ENCODE data around the gene CFAP57.

Gene CFAP57

GRCh38 chr1:43298055-43298454 lies 125.9 kb downstream of the CFAP57 start:
- no peak for DNase-seq (ENCODE audit: low spot score)

GRCh38 chr1:43299101-43299500 lies 127.0 kb downstream of the CFAP57 start:
- no peak for DNase-seq (ENCODE audit: low spot score)

GRCh38 chr1:43300378-43301094 lies 128.4 kb downstream of the CFAP57 start, which contains the start of gene TIE1:
TIE1 (plus strand) TSS chr1:43300982; CDS start chr1:43301072, 90 bp downstream.
- no peak for DNase-seq (ENCODE audit: low spot score)

GRCh38 chr1:43302201-43302600 lies 130.1 kb downstream of the CFAP57 start:
- no peak for DNase-seq (ENCODE audit: low spot score)

GRCh38 chr1:43302721-43303470 lies 130.8 kb downstream of the CFAP57 start:
- DNase-seq (ENCODE audit: low spot score) = no peak

GRCh38 chr1:43303471-43304313 lies 131.6 kb downstream of the CFAP57 start:
- DNase-seq (ENCODE audit: low spot score) = no peak

Small RNA genes lying within 50 kb of the gene (small RNA-seq; reads per million reads assigned to genes)
- 0 to 0.03 reads per million in 2 experiments for gene RNA5SP46
